Measurements from ENCODE around the gene LRSAM1. TPM values are rescaled to one million over a fixed set of nuclear protein-coding genes. Genes with fewer than 3 reads are reported as not detected.
"Not testable (repeated sequence)": the region's sequence is repeated elsewhere in the genome, so short reads cannot be mapped to it uniquely, and the experiment has no call there.

The LRSAM1 gene
- total RNA-seq, 2 donors from 2014 or later: 20.1 to 24.4 TPM

DNA sequence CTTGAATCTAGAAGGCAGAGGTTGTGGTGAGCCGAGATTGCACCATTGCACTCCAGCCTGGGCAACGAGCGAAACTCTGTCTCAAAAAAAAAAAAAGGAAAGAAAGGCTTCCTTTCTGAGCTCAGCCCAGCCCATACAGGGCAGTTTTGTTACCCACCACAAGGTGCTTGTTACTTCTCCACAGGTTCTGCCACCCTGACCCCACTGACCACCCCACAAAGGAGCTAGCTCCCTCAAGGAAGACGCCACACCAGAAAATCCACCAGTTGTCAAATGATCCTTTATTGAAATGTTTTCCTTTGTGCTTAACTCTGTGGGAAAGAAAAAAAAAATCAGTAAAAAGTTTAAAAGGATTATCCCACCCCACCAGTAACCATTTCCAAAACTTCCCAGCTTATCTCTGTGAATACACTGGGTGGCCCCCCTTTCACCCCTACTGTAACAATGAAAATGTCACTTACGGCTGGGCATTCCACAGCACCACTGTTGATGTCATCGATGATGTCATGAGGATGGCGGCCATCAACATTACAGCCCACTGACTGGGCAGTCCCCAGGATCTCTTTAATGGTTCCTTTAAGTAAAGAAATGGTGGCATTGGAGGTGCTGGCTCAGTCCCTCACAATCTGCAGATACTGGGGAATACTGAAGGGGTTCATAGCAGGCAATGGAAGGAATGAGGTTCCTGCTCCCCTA, 3.7 kb upstream of the LRSAM1 start:
- no peak for DNase-seq (ENCODE audit: low spot score in 2 of 2)
- peaks cover 60 to 83% of the 10 kb centered on the region in 2 donors for H3K36me3 Mint-ChIP-seq
- no peak for ATAC-seq
- H3K9me3 Mint-ChIP-seq: peaks cover 0 to 12% of the 10 kb centered on the region in 2 donors
- H3K27ac Mint-ChIP-seq: peak overlapping the region; percentile 94 to 98

DNA sequence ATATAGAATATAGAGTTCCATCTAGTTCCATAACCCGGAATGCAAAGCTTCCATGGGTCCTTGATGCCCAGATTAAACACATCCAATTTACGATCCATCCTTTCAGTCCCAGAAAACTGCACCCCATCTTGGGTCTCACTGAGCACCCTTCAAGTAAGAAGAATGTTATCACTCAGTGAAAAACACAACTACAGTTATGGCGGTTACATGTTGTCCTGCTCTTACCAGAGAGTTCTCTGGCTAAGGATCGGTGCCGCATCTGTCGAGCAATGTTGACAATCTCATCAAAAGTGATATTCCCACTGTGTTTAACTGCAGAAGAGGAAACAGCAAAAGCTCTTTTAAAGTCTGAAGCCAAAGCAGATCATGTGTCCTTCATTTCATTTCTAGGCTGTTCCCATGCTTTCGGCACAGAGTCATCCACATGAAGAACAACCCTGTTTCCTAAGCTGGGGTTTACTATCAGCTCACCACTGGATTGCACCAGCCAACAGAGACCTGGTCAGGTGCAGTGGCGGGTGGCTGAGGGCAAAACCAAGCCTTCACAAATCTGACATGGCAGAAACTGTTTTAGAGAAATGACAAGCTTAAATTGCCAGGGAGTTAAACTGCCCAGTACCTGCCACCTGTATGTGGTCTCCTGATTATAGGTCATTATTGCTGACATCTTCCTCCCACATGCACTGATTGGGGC, 3.1 kb upstream of the LRSAM1 start:
- DNase-seq (ENCODE audit: low spot score in 2 of 2): no peak
- no peak for ATAC-seq
- Mint-ChIP-seq H3K9me3 (peaks cover 0 to 12% of the 10 kb centered on the region in 2 donors), H3K36me3 (peaks cover 60 to 82% of the 10 kb centered on the region in 2 donors), H3K27ac (peak overlapping the region; percentile 98 to 100)

GRCh38 chr9:127449332-127449966, 1.9 kb upstream of the LRSAM1 start:
- peaks cover 0 to 6% of the 10 kb centered on the region in 2 donors for H3K9me3 Mint-ChIP-seq
- peaks cover 55 to 71% of the 10 kb centered on the region in 2 donors for H3K36me3 Mint-ChIP-seq
- ATAC-seq: no peak
- DNase-seq (ENCODE audit: low spot score in 2 of 2): no peak
- peak overlapping the region; percentile 98 to 100 for H3K27ac Mint-ChIP-seq

GRCh38 chr9:127450243-127450760, 1.0 kb upstream of the LRSAM1 start:
- Mint-ChIP-seq H3K9me3 (no peaks in the 10 kb centered on the region), H3K36me3 (peaks cover 46 to 62% of the 10 kb centered on the region in 2 donors), H3K27ac (peak overlapping the region; percentile 98 to 100)
- ATAC-seq (peak in 1 of 2 donors; percentile 6), DNase-seq (ENCODE audit: low spot score in 2 of 2) (no peak)

DNA sequence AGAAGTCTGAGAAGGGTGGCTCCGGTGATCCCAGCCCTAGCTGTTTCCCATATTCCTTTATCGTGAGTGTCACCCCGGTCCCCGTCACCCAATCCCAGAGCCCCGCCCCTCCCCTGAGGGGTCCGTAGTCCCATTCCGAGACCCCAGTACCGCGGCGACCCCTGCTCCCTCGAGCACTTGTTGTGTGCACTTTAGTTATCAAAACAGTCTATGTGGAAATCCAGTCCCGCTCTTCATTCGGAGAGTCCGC, 223 bp downstream of the LRSAM1 start:
- ATAC-seq (peak in 1 of 2 donors; percentile 13), DNase-seq (ENCODE audit: low spot score in 2 of 2) (no peak)
- no peaks in the 10 kb centered on the region for H3K9me3 Mint-ChIP-seq
- peaks cover 45 to 57% of the 10 kb centered on the region in 2 donors for H3K36me3 Mint-ChIP-seq
- peak overlapping the region; percentile 98 to 100 for H3K27ac Mint-ChIP-seq

DNA sequence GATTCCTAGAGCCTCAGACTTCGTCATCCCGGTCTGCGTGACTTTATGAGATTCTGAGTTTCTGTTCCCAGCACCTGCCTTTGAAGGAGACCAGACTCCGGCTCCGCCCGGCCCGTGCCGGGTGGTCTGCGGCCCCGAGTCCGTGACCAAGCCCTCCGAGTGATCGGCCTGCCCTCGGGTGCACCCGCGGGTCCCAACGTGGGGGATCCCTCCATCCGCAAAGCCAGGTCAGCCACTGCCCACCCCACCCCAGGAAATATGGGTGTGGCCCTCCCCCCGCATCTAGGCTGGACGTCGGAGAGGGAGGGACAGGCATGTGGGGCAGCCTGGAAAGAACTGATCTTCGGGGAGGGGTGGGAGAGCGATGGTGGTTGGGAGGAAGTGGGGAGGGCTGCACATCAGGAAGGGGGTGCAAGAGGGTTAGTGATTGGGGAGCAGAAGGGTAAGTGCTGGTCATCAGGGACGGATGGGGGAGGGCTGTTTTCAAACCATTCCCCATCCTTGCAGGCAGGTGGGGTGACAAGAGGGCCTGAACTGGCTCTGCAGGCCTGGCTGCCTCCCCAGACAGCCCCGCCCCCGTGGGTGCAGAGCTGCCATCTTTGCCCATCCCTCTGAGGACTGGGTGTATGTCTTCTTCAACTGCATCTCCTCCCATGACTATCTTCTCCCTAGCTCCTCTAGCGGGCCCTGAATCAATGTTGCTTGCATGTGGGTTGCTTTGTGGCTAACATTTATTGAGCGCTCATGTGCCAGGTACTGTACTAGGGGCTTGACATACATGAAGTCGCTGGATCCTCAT, 747 bp downstream of the LRSAM1 start:
- H3K9me3 Mint-ChIP-seq: no peaks in the 10 kb centered on the region
- DNase-seq (ENCODE audit: low spot score in 2 of 2): peak; percentile 59 to 63
- H3K27ac Mint-ChIP-seq: peak overlapping the region; percentile 98 to 100
- peaks cover 48 to 52% of the 10 kb centered on the region in 2 donors for H3K36me3 Mint-ChIP-seq
- peak; percentile 27 to 35 for ATAC-seq

- Mint-ChIP-seq H3K9me3 (no peaks in the 10 kb centered on the region), H3K36me3 (peaks cover 46 to 48% of the 10 kb centered on the region in 2 donors), H3K27ac (peak overlapping the region; percentile 85 to 98)
- no peak for DNase-seq (ENCODE audit: low spot score in 2 of 2)
- ATAC-seq: no peak
These were observed 1.4 kb downstream of the LRSAM1 start for GRCh38 chr9:127452691-127453090.

- Mint-ChIP-seq H3K27ac (no peak overlapping the region), H3K36me3 (peaks cover 18 to 21% of the 10 kb centered on the region in 2 donors), H3K9me3 (no peaks in the 10 kb centered on the region)
- DNase-seq (ENCODE audit: low spot score in 2 of 2) (peak in 1 of 2 donors; percentile 42), ATAC-seq (no peak)
These were observed 4.1 kb downstream of the LRSAM1 start for GRCh38 chr9:127455324-127455992.

- H3K9me3 Mint-ChIP-seq: no peaks in the 10 kb centered on the region
- peaks cover 8 to 9% of the 10 kb centered on the region in 2 donors for H3K36me3 Mint-ChIP-seq
- ATAC-seq: no peak
- no peak overlapping the region for H3K27ac Mint-ChIP-seq
- no peak for DNase-seq (ENCODE audit: low spot score in 2 of 2)
These were observed 6.0 kb downstream of the LRSAM1 start for GRCh38 chr9:127457191-127457878.

- Mint-ChIP-seq H3K36me3 (peaks cover 8 to 9% of the 10 kb centered on the region in 2 donors), H3K27ac (no peak overlapping the region), H3K9me3 (no peaks in the 10 kb centered on the region)
- no peak for DNase-seq (ENCODE audit: low spot score in 2 of 2)
- ATAC-seq: no peak
These were observed 7.6 kb downstream of the LRSAM1 start for GRCh38 chr9:127458921-127459320.

DNA sequence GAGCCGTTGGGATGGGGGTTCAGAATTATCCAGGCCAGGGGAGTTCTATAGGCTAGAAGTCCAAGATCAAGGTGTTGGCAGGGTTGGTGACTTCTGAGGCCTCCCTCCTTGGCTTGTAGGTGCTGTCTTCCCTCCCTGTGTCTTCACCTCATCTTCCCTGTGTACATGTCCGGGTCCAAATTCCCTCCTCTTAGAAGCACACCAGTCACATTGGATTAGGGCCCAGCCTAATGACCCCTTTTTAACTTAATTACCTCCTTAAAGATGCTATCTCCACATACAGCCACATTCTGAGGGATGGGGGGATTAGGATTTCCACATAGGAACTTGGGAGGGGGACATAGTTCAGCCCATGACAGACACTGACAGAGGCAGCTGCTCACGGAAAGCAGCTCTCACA, 12.1 kb downstream of the LRSAM1 start:
- no peak overlapping the region for H3K27ac Mint-ChIP-seq
- no peak for DNase-seq (ENCODE audit: low spot score in 2 of 2)
- no peak for ATAC-seq
- H3K36me3 Mint-ChIP-seq: no peaks in the 10 kb centered on the region
- no peaks in the 10 kb centered on the region for H3K9me3 Mint-ChIP-seq

GRCh38 chr9:127463911-127464310, 12.6 kb downstream of the LRSAM1 start:
- ATAC-seq: no peak
- H3K27ac Mint-ChIP-seq: no peak overlapping the region
- H3K36me3 Mint-ChIP-seq: no peaks in the 10 kb centered on the region
- no peak for DNase-seq (ENCODE audit: low spot score in 2 of 2)
- no peaks in the 10 kb centered on the region for H3K9me3 Mint-ChIP-seq

DNA sequence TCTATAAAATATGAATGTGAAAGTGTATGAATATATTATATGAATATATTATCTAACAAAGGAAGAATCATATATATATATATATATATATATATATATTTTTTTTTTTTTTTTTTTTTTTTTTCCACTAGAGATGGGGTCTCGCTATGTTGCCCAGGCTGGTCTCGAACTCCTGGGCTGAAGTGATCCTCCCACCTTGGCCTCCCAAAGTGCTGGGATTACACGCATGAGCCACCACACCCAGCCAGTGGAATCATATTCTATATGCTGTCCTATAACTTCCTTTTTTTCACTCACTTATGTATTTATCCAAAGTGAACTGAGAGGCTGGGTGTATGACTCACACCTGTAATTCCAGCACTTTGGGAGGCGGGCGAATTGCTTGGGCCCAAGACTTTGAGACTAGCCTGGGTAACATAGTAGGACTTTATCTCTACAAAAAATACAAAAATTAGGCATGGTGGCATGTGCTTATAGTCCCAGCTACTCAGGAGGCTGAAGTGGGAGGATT, 15.2 kb downstream of the LRSAM1 start:
- not testable (repeated sequence) for ATAC-seq; H3K9me3 Mint-ChIP-seq; DNase-seq (ENCODE audit: low spot score in 2 of 2)

GRCh38 chr9:127467621-127468020, 16.3 kb downstream of the LRSAM1 start:
- DNase-seq (ENCODE audit: low spot score in 2 of 2) (no peak), ATAC-seq (no peak)
- peak overlapping the region in 1 of 2 donors; percentile 4 for H3K27ac Mint-ChIP-seq
- no peaks in the 10 kb centered on the region for H3K9me3 Mint-ChIP-seq
- peaks cover 0 to 6% of the 10 kb centered on the region in 2 donors for H3K36me3 Mint-ChIP-seq

More for the DNA sequence above, 15.2 kb downstream of the LRSAM1 start:
- H3K36me3 Mint-ChIP-seq, H3K27ac Mint-ChIP-seq: not testable (repeated sequence)

DNA sequence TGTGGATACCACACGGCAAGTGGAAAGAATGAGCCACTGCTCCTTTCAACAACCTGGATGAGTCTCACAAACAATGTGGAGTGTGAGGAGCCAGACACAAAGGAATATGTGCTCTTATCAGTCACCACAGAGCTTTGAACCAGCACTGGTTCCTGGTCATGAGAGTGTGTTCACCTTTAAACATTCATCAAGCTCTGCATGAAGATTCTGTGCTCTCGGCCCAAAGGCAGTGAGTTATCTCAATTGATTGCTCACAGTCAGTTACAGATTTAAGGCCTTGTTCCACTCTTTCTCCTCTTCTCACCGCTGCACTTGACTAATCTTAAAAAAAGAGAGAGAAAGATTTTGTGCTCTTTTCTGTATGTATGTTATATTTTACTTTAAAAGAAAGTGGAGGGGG, 19.4 kb downstream of the LRSAM1 start:
- peaks cover 0 to 6% of the 10 kb centered on the region in 2 donors for H3K36me3 Mint-ChIP-seq
- no peak overlapping the region for H3K27ac Mint-ChIP-seq
- DNase-seq (ENCODE audit: low spot score in 2 of 2) (no peak), ATAC-seq (no peak)
- H3K9me3 Mint-ChIP-seq: no peaks in the 10 kb centered on the region

Measured in activated naive CD4-positive, alpha-beta T cell treated with anti-CD3 and anti-CD28 coated beads, Interleukin-2, amount 50 U/mL, for 72 hours (primary cell).